Measurements from ENCODE around the gene OSBP2.

The OSBP2 gene

DNA sequence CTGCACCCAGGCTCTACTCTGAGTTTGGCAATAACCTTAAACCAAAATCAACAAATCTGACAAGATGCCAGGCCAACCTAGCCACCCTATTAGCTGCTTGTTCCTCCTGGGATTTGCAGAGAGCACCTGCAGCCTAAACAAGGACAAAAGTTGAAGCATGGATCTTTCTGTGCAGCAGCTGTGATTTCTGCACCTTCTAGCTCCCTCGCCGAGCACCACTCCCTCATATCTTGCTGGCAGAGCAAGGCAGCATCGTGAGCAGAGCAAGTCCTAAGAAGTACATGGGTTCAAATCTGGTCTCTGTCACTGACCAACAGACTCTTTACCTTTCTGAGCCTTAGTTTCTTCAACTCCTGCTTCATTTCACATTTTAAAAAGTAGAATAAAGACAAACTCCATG, 235.6 kb downstream of the OSBP2 start:
- no peak for DNase-seq (ENCODE audit: low read depth in 1 of 2, low spot score in 1 of 2)

DNA sequence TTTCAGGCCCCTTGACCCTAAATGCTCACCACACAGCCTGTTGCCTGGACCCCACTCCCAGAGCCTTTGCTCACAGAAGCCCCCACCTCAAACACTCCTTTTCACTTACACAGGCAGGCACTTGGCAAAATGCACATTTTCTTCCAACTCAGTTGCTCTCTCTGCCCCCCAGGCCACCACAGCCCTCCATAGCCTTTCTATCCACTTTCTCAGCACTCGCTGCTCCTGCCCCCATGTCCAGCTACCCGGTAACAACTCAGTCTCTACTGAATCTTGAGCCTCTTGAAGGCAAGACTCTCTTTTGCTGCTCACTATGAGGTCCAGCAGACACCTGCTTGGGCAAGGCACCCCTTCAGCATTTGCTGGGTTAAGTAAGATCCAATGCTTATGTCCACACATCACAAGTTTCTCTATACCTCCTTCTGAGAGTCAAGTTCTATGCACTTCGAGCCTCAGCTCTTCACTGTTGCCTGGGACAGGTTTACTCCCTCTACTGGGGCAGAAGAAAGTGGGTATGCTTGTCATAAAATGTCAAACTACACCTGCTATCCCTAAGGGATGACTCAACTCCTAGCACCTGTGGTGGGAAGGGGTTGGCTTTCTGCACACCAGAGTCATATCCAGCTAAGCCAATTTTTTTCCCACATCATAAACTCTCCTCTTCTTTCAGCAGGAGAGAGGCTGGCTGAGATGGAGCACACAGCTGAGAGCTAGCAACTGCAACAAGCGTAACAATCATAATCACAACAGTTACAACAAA, 237.0 kb downstream of the OSBP2 start:
- DNase-seq (ENCODE audit: low read depth in 1 of 2, low spot score in 1 of 2), result no peak

DNA sequence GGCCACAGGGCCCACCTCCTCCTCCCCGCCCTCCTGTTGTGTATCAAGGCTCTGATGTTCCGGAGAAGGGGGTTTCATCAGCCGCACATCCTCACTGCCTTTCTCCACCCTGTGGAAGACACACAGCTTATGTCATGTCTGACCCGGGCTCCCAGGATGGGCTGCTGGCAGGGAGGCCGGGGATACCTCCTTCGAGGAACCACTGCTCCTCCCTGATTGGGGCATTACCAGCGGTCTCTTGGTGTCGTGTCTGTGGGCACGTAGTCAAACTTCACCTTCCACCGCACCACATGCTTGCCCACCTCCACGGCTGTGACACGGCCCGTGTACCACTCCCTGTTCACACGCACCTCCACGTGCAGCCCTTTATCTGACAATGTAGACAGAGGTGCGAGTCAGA, 238.0 kb downstream of the OSBP2 start:
- no peak for DNase-seq (ENCODE audit: low read depth in 1 of 2, low spot score in 1 of 2)

DNA sequence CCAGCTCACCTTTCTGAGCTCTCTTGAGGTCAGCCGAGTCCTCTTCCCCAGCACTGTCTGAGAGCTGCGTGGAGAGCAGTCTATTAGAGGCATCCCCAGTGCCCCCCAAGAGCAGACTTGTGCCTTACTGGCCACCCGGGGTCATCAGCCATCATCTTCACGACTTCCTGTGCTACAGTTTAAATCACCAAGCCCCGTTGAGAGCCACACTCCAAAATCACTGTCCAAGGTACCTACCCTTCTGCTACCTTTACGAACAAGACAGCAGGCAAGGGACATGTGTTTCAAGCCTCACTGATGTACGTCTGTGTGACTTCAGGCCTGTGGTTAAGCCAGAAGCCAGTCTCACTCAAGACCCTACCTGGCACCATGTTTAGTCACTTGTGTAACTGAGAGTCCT, 238.8 kb downstream of the OSBP2 start:
- DNase-seq (ENCODE audit: low read depth in 1 of 2, low spot score in 1 of 2), result no peak

DNA sequence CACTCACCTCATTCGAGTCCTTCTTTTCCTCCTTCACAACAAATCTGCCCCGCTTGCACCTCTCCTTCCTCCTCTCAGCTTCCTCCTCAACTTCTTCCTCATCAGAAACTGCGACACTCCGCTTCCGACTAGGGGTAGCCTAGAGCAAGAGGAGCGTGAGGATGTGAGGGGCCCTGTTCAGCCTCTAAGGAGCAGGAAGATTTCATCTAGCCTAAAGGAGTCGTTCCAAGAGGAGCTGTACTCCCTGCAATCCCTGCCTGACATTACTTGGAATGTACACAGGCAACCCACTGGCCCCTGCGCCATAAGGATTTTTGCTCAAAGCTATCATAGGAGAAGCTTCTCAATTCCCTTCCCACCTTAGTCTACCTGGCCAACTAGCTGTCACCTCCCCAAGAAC, 239.4 kb downstream of the OSBP2 start:
- no peak for DNase-seq (ENCODE audit: low read depth in 1 of 2, low spot score in 1 of 2)

DNA sequence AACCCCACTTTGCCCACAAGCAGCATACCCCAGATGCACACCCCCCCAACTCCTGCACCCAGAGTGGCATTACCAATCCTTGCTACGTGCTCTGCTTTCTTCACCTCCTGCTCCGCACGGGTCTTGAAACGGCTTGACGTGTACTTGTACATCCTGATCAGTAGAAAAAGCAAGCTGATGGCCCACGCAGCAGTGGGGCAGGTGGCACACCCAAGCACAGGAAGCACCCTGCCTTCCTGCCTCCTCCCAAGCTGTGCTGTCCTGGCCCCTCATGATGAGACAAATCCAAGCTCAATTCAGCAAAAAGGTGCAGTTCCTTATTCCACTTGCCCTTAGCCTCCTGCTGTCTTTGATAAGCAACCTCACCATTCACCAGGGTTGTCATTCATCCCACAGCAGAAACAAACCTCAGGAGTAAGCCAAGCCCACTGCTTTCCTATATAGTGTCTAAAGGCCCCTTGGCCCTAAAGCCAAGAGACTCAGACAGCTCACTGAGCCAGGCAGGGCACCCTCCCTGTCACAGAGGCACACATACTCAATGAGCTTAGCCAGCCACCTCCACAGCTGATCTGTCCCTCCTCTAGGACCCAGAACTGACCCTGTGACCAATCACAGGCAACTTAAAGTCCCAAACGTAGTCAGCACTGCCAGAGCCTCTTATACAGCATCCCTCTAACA, 246.2 kb downstream of the OSBP2 start:
- peak in 1 of 2 donors; percentile 20 for DNase-seq (ENCODE audit: low read depth in 1 of 2, low spot score in 1 of 2)

DNA sequence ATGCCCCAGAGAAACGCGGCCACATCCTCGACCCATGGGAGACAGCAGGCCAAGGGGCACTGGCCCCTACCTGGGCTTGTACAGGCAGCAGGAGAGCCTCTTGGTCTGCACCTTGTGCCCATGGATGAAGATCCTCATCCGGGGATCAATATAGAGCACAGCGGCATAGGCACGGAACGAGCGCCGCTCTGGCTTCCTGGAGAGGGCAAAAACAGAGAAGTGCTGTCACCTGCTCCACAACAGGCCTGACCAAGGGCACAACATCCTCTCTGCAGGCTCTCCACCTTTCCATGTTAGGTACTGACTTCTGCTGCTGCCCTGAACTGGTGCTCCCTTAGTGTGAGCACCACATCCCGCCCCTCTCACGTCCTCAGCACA, 246.7 kb downstream of the OSBP2 start:
- no peak for DNase-seq (ENCODE audit: low read depth in 1 of 2, low spot score in 1 of 2)

DNA sequence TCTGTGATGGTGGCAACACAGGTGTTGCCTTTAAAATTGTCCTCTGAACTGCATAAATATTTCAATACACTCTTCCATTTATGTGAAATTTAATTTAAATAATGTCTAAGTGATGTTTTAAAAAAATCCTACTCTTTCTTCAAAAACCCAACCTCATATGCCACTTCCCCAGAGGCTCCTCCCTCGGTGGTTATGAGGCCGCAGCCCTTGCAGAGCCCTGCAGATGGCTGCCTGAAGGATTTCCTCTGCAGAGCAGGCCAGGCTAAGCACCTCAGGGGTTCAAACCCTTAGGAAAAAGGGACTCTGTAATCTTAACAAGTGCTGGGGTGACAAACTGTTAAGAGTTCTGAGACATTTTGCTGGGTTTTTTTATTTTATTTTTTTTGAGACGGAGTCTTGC, 248.7 kb downstream of the OSBP2 start:
- no peak for DNase-seq (ENCODE audit: low read depth in 1 of 2, low spot score in 1 of 2)

DNA sequence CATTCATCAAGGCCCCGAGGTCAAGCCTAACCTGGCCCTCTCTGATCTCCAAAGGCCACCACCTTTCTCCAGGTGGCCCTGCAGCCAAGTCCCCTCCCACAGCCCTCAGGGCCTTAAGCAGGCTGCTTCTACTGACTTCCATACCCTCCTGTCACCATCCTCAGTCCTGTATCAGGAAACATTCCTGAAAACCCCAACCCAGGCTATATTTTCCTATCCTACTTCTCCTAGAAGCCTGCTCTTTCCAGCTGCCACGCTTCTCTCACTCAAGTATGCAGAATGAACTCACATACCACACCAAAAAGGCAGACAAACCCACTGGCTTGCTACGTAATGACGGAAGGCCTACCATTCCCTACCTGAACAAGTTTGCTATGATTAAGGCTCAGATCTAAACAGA, 250.3 kb downstream of the OSBP2 start:
- no peak for DNase-seq (ENCODE audit: low read depth in 1 of 2, low spot score in 1 of 2)

DNA sequence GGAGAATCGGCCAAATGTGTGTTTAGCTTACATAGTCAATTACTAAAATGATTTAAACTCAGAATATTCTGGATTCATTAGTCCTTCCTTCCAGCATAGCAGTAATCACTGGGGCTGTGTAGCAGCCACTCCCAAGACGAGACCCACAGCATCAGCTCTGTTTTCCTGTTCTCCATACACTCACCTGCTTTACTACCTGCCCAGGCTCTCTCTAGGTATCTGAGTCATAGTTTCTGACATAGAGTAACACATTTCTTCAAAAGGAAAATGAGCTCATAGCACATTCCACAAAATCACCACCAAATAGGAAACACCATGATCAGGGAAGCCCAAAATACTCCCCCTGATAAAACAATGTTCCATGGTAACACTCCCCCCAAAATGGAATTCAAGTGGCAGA, 251.0 kb downstream of the OSBP2 start:
- no peak for DNase-seq (ENCODE audit: low read depth in 1 of 2, low spot score in 1 of 2)

DNA sequence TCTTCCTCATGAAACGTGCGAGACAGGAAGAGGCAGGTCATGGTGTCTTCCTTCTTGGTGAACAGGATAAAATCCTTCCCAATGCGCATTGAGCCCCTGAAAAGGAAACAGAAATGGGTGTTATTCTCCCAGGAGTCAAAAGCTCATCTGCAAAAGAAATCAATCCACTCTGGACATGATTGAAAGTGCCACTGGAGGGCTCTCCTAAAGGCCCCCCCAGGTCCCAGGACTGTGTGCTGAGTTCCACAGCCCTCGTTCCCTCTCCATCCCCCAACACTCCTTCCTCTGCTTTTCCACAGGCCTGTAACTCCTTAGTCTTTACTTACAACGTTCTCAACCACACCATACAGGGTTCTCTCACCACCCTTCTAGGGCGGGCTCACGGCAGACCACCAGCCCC, 251.7 kb downstream of the OSBP2 start:
- no peak for DNase-seq (ENCODE audit: low read depth in 1 of 2, low spot score in 1 of 2)

DNA sequence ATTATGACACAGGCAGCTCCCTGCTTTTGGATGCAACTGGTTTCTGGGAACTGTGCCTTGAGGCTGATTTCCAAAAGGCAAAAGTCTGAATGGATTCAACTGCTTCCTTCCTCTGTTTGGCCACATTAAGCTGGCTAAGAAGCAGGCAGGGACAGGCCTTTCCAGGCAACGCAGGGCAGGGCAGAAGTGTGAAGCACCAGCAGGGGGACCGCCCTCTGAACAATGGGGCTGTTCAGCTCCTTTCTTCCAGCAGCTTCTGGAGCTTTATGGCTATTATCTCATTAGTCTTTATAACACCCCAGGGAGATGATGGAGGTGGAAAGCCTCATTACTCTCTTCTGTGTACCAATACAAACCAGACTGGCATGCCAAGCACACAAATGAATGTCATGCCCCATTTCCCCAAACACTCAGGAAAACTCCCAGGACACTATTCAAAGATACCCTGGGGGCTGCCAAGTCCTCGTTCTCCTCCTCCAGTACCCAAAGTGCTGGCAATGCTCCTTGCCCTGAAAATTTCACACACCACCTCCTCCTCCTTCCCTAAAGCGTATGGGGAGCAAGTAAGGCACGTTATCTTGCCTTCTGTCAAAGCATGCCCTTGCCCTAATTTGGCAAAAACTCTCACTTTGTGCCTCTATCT, 252.6 kb downstream of the OSBP2 start:
- no peak for DNase-seq (ENCODE audit: low read depth in 1 of 2, low spot score in 1 of 2)

DNA sequence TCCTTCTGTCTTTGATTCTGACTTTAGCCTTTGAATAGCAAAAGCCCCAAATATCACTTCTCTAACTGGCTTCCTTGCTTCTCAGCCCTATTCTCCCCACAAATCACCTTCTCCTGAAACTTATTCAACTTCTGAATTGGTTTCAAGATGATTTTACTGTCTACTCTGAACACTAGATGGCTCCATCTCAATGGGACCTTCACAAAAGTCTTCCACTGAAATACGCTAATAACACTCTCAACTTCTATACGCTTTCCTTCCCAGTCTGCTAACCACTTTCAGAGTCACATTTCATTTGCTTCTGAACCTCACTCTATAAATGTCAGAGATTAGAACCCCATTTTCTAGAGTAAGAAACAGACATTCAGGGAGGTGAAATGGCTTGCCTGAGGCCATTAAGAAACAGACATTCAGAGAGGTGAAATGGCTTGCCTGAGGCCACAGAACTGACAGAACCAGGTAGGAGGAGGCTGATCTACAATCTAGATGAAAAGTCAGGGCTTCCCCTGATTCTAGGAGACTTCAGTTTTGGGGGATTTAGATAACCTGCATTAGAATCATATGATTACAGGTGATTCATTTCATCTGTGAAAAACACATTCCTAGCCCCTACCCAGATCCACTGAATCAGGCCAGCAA, 253.3 kb downstream of the OSBP2 start:
- no peak for DNase-seq (ENCODE audit: low read depth in 1 of 2, low spot score in 1 of 2)

DNA sequence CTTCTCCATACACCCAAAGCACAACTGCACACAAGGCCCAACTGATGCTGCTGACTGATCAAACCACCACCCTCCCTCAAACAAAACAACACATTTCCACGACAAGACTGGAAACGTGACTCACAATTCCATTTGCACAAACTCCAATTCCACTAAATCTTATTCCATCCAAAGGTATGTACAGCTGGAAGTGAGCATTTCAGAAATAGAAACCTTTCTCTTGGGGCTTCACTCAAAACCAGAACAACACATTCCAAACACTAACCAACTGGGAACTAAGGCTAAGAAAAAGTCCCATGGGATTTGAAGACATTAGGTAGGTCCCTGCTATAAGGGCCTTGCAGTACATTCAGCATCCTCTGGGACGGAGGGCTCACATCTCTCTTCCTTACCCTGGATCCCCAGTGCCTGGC, 254.3 kb downstream of the OSBP2 start:
- DNase-seq (ENCODE audit: low read depth in 1 of 2, low spot score in 1 of 2), result no peak

DNA sequence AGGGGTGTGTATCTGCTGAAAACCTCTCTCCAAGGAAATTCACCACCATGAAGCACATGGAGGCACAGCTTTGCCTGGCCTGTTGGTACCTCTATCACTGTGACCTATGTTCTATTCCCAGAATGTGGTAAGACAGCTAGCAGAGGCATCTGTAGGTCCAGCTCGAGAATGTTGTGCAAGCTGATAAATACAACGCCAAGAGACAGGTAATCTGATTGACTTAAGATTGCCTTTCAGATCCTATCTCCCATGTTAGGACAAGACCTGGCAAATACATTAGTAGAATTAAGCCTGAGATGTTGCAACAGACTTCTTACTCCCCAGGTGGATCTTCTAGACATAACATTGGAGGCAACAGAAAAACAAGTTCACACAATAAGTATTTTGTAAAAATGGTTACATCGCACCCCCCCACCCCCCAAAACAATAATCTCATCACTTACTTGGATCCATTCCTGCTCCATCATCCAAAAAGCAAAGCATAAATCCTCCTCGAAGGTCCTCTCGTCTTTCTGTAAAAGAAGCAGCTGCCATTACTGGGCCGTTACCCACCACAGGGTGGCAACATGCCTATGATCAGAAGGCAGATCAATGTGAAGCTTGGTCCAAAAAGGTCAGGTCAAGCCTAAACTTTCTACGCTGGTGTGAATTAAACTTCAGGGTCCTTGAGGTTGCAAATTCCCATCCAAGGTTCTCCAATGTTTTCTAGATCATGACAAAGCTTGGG, 255.4 kb downstream of the OSBP2 start:
- DNase-seq (ENCODE audit: low read depth in 1 of 2, low spot score in 1 of 2), result no peak

DNA sequence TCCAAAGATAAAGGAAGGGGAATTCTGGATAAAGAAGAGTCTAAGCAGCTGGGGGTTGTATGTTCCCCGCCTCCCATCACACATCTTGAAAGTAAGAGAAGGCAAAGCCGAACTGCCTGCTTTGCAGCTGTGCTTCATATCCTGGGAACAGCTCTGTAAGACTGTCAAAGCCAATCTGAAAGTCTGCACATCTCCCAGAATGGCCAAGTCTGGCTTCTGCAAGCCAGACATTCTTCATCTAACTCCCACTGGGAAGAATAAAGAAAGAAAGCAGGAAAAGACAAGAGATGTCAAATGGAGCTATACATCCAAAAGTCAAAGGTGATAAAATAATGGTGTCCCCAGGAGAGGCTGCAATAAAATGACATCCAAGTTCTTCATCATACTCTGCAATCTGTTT, 258.5 kb downstream of the OSBP2 start:
- no peak for DNase-seq (ENCODE audit: low read depth in 1 of 2, low spot score in 1 of 2)

DNA sequence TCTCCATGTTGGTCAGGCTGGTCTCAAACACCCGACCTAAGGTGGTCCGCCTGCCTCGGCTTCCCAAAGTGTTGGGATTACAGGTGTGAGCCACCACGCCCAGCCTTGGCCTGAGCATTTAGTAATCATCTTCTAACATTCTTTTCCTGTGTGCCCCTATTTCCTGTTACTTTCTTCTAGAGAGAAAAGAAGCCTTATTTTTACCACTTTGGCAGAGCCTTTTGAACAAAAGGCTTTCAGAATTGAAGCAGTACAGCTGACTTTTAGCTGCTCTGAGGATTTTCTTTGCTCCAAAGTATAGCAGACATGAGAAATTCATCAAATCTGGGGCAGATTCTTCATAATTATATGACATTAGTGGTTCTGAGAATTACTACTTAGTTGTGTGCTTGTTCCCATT, 260.5 kb downstream of the OSBP2 start:
- DNase-seq (ENCODE audit: low read depth in 1 of 2, low spot score in 1 of 2), result no peak

Data from stimulated activated CD4-positive, alpha-beta T cell treated with anti-CD3 and anti-CD28 coated beads, Interleukin-15, amount 100 ng/mL, for 1 hour (primary cell).